HL-60 (cell line): ENCODE data around the gene EVI5L.

Experiments used
- DNase-seq, 2 experiments: peaks; one replicate each; pipeline ENCODE4 v3.0.0-alpha.2; 2010 to 2020; ENCODE audit warnings: low read depth in 1 of 2, low spot score in 1 of 2
- H3K27ac ChIP-seq: fragments of 250-450 bp; sonication (Bioruptor Pico); replicated peaks from 2 replicates; pipeline ENCODE4 v1.5.1; 2020; ENCODE audit warnings: mild to moderate bottlenecking, moderate library complexity
- H3K27me3 ChIP-seq: fragments of 250-450 bp; sonication (Bioruptor Pico); 2 replicates; pipeline ENCODE4 v1.5.1; 2021; ENCODE audit warnings: mild to moderate bottlenecking, moderate library complexity; ENCODE audit not compliant: insufficient read depth, poor library complexity, severe bottlenecking
- H3K4me3 ChIP-seq: replicated peaks from 2 replicates; pipeline ENCODE4 v1.5.1; 2011; ENCODE audit warnings: mild to moderate bottlenecking, control low read depth, low read length; ENCODE audit not compliant: insufficient read depth
- CTCF ChIP-seq: IDR thresholded peaks from one replicate; pipeline ENCODE4 v1.5.1; 2011; ENCODE audit warnings: low read length, control low read depth, inconsistent platforms; ENCODE audit not compliant: insufficient read depth
- GABPA ChIP-seq: IDR thresholded peaks from 2 replicates; pipeline ENCODE4 v1.6.1; 2012; ENCODE audit warnings: low read depth
- POLR2AphosphoS5 ChIP-seq: IDR thresholded peaks from 2 replicates; pipeline ENCODE4 v1.6.1; 2012; ENCODE audit warnings: low read depth
- REST ChIP-seq: IDR thresholded peaks from 2 replicates; pipeline ENCODE4 v1.6.1; 2012; ENCODE audit warnings: low read depth; ENCODE audit not compliant: insufficient replicate concordance
- SPI1 ChIP-seq: IDR thresholded peaks from 2 replicates; pipeline ENCODE4 v1.6.1; 2012; ENCODE audit warnings: low read depth, mild to moderate bottlenecking, borderline replicate concordance

The EVI5L gene

GRCh38 chr19:7907122-7907521 lies 77.1 kb downstream of the EVI5L start:
- TF ChIP-seq GABPA: no peak
- no peak for TF ChIP-seq CTCF
- TF ChIP-seq REST: no peak
- no peak for TF ChIP-seq SPI1
- TF ChIP-seq POLR2AphosphoS5: no peak
- H3K27me3 ChIP-seq: no peaks in the 10 kb centered on the region
- no peak overlapping the region for H3K27ac ChIP-seq
- no peak overlapping the region for H3K4me3 ChIP-seq
- no peak for DNase-seq

- Histone ChIP-seq H3K27me3 (no peaks in the 10 kb centered on the region), H3K4me3 (no peak overlapping the region), H3K27ac (no peak overlapping the region)
- TF ChIP-seq GABPA (no peak), POLR2AphosphoS5 (no peak), CTCF (no peak), REST (no peak), SPI1 (no peak)
- no peak for DNase-seq
Observed at GRCh38 chr19:7907544-7907943, 77.5 kb downstream of the EVI5L start.

GRCh38 chr19:7908078-7908699 lies 78.2 kb downstream of the EVI5L start:
- DNase-seq: no peak
- H3K27ac ChIP-seq: no peak overlapping the region
- no peak for TF ChIP-seq CTCF
- TF ChIP-seq GABPA: no peak
- TF ChIP-seq POLR2AphosphoS5: 0 out of 2 replicates have a peak, but pooled peaks have one; percentile 28
- TF ChIP-seq REST: no peak
- TF ChIP-seq SPI1: no peak

More at GRCh38 chr19:7908078-7908699, 78.2 kb downstream of the EVI5L start:
- Histone ChIP-seq H3K27me3 (no peaks in the 10 kb centered on the region), H3K4me3 (no peak overlapping the region)
